Body of pancreas (tissue), 4 donors: Measurements from ENCODE around the gene FAM193A.

Experiments
- POLR2A ChIP-seq, 3 donors: fragments of 450-650 bp; IDR thresholded peaks; one replicate each; pipeline ENCODE4 v1.6.1; 2016; ENCODE audit warnings: antibody characterized with exemption in 3 of 3, mild to moderate bottlenecking in 2 of 3
- TF ChIP-seq, protein P1 (sequence below), 7 experiments: fragments of 450-650 bp in 4 of 7; fragments of 200-600 bp in 3 of 7; sonication (generic) in 3 of 7; IDR thresholded peaks; one replicate each; pipeline ENCODE4 v1.5.1; 2016 to 2019; ENCODE audit warnings: antibody characterized with exemption in 7 of 7

DNA sequence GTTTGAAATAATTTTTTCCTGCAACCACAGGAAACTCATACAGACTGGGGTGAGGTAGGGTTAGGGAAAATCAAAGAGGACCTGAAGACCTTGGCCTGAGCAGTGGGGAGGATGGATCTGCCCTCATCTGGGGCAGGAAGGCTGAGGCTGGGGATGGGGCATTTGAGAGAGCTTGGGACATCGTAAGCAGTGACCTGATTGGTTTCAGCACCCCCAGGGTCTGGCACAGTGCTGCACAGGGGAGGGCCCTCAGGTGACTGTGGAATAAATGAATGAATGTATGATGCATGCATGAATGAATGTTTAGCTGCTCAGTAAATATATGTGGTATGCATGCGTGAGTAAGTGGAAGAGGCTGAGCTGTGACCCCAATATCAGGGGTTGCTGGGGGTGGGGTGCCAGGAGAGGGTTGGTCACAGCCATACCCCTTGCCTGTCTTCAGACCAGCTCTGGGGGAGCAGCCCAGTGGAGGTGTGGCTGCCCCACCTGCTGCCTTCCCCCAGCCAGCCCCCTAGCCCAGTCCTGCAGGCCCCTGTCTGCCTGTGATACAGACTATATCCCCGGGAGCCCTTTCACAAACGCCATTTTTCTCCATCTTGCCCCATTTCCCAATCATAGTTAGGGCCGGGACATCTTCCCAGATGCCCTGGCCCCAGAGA is 230.7 kb downstream of the FAM193A start:
- TF ChIP-seq, protein P1, sequence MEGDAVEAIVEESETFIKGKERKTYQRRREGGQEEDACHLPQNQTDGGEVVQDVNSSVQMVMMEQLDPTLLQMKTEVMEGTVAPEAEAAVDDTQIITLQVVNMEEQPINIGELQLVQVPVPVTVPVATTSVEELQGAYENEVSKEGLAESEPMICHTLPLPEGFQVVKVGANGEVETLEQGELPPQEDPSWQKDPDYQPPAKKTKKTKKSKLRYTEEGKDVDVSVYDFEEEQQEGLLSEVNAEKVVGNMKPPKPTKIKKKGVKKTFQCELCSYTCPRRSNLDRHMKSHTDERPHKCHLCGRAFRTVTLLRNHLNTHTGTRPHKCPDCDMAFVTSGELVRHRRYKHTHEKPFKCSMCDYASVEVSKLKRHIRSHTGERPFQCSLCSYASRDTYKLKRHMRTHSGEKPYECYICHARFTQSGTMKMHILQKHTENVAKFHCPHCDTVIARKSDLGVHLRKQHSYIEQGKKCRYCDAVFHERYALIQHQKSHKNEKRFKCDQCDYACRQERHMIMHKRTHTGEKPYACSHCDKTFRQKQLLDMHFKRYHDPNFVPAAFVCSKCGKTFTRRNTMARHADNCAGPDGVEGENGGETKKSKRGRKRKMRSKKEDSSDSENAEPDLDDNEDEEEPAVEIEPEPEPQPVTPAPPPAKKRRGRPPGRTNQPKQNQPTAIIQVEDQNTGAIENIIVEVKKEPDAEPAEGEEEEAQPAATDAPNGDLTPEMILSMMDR (IDR thresholded peaks at IDR 0.05): no peak
- TF ChIP-seq POLR2A (IDR thresholded peaks at IDR 0.05): no peak
